Activated CD8-positive, alpha-beta memory T cell treated with anti-CD3 and anti-CD28 coated beads for 24 hours (primary cell): ENCODE results near the gene ANLN.
"Not testable (repeated sequence)": the region's sequence is repeated elsewhere in the genome, so short reads cannot be mapped to it uniquely, and the experiment has no call there.

Source experiments
- DNase-seq: peaks from one replicate; pipeline ENCODE4 v3.0.0-alpha.2; 2020

Gene ANLN

DNA sequence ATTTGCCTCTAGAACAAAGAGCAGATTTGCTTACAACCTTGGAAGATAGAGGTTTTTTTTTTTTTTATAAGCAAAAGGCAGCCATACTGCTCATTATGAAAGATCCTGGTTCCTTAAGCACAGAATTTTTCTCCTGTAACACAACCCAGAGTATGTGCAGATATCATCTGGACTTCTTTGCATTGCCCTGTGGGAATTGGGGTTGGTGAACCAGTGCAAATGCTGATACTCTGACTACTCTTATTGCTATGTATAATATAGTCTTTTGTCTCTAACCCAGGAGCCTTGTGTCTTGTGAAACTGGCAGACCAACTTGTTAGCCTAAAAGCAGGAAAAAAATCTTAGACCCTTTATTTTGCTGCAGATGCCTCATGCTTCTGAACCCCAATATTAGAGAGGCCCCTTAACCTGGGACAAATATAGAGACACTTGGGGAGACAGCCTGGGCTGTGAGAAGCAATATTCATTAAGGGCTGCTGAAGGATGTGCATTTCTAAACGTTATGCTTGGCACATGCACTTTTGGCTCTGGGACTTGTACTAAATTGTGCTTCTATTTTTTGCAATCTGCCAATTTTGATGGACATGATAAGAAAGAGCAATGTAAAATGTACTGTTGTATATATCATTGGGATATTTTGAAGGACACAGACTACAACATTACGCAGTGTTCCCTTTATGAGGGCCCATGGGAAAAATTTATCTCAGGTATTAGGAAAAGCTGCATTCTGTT, 78.9 kb downstream of the ANLN start:
- DNase-seq, result no peak

- no peak for DNase-seq
These were observed 79.6 kb downstream of the ANLN start for GRCh38 chr7:36469236-36469635.

DNA sequence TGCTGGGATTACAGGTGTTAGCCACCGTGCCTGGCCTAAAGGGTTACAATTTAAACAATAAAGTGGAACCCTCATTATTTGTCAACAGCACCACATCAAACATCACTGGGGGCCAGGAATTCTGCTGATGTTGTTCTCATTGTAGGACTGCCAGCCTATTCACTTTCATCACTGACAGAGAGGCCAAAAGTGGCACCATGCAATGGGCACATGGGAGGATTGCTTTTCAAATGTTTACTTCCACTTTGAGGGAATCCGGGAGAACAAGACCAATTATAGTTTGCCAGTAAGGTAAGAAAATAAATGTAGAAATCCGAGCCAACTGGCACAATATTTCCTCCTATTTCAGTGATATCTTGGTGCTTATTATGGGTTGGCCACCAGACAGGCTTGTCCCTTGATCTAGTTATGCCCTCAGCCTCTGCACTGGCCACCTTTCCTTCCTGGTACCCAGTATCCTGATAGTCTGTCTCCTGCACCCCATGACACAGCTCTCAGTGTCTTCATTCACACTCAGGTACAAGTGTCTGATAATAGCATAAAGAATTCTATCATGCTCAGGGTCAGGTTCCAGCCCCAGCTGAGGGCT, 82.6 kb downstream of the ANLN start:
- no peak for DNase-seq

GRCh38 chr7:36473454-36474282, 84.0 kb downstream of the ANLN start:
- peak; percentile 61 for DNase-seq

DNA sequence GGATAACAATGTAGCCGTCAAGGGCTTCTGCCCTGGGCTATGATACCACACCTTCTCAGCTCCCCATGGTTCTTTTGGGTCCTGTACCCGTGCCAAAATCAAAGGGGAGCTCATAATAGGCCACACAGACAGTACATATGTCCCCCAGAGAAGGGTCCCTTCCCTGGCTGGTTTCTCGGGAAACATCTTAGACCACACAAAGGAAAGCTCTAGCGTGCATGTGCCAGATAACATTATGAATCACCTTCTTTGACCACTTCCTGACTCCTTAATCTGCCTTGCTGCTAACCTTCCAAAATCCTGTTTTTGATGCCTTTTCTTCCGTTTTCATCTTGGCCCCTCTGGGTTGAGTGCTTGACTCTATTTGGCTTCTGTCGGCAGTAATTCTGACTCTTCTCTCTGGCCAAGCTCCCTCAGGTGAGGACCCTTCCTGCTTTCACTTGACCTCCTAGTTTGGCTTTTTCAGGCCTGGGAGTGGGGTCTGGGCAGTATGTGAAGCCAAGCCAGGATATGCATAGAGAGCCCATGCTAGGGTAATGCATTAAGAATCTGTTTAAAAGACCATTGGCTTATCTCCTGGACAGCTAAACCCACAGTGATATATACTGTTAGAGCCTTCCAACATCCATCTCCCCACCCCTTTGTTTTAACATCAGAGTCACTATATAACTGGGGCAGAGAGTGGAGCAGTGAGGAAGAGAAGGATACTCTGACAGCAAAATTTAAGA, 84.8 kb downstream of the ANLN start:
- DNase-seq, result no peak

DNA sequence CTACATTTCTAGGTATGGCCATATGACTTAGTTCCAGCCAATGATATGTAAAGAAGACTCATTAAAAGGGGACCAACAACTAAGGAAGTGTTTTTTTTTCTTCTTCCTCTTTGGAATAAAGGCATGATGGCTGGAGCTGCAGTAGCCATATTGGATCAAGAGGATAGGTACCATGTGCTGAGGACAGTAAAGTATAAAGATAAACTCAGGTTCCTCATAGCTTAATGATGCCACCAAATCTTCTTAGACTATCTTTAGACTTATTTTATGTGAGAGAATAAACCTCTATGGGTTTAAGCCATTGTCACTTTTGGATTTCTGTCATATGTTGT, 85.3 kb downstream of the ANLN start:
- no peak for DNase-seq

GRCh38 chr7:36475381-36475780, 85.7 kb downstream of the ANLN start:
- no peak for DNase-seq

GRCh38 chr7:36478745-36479144, 89.1 kb downstream of the ANLN start:
- DNase-seq, result no peak

DNA sequence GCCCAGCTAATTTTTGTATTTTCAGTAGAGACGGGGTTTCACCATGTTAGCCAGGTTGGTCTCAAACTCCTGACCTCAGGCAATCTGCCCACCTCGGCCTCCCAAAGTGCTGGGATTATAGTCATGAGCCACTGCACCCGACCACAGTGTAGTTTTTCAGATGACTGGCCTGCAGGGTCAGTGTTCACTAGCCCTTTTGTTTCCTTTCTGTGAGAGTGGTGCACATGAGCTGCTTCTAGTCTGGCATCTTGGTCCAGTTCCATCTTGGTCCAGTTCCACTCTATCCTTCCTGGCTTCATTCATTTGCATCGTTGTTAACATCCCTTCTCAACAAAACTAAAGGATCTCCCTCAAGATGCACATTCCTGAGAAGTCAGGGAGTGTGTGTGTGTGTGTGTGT, 94.2 kb downstream of the ANLN start:
- DNase-seq, result not testable (repeated sequence)

DNA sequence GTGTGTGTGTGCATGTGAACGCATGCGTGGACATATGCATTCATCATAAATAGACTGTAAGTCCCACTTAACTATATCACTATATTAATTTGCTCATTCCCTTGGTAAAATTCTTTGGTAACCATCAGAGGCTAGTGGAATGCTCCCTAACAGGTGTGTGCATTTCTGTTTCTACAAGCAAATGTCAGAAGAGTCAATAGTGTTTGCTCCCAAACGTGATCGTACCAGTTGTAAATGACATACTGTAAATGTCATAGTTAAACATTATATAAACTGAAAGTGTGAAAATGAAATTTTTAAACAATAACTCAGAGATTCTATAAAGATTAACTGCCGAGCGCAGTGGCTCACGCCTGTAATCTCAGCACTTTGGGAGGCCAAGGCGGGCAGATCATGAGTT, 94.6 kb downstream of the ANLN start:
- DNase-seq, result no peak

DNA sequence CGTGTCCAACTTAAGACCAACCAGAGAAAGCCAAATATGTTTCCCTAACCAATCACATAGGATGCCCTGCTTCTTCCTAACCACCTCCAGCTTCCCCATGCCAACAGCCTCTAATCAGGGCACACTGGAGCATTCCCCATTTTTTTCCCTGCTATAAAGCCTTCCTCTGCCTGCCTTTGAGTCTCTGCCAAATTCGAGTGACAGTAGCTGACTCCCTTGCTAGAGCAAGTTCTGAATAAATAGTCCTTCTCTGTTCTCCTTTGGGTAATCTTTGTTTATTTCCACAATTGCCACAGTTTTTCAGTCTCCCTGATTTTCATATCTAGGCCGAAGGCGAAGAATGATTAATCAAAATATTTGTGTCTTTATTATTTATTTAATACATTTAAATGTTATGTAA, 96.7 kb downstream of the ANLN start:
- no peak for DNase-seq

GRCh38 chr7:36487756-36488336, 98.2 kb downstream of the ANLN start:
- DNase-seq, result no peak

DNA sequence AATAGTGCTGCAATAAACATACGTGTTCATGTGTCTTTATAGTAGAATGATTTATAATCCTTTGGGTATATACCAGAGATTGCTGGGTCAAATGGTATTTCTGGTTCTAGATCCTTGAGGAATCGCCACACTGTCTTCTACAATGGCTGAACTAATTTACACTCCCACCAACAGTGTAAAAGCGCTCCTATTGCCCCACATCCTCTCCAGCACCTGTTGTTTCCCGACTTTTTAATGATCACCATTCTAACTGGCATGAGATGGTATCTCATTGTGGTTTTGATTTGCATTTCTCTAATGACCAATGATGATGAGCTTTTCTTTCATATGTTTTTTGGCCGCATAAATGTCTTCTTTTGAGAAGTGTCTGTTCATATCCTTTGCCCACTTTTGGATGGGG, 99.0 kb downstream of the ANLN start:
- DNase-seq, result not testable (repeated sequence)

GRCh38 chr7:36490419-36490830, 100.8 kb downstream of the ANLN start:
- DNase-seq, result no peak

GRCh38 chr7:36491317-36491716, 101.7 kb downstream of the ANLN start:
- DNase-seq, result no peak

DNA sequence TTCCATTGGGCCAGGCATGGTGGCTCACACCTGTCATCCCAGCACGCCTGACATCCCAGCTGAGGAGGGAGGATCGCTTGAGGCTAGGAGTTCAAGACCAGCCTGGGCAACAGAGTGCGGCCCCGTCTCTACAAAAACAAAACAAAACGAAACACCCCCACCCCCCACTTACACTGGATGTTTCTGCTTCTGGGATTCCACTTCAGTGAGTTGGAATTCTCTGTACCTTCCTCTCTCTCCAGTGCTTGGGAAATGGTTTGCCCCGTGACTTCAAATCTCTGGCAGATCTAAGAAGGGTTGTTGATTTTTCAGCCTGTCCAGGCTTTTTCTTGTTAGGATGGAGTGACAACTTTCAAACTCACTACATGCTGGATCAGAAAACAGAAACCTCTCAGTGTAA, 106.9 kb downstream of the ANLN start:
- DNase-seq, result no peak

DNA sequence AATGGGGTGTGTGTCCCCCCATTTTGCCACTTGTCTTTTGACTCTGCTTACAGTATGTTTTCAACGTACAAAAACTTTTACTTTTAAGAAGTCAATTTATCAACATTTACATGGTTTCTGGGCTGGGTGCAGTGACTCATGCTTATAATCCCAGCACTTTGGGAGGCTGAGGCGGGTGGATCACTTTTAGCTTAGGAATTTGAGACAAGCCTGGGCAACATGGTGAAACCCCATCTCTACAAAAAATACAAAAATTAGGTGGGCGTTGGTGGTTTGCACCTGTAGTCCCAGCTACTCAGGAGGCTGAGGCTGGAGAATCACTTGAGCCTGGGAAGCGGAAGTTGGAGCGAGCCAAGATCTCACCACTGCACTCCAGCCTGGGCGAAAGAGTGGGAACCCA, 107.5 kb downstream of the ANLN start:
- DNase-seq, result not testable (repeated sequence)

DNA sequence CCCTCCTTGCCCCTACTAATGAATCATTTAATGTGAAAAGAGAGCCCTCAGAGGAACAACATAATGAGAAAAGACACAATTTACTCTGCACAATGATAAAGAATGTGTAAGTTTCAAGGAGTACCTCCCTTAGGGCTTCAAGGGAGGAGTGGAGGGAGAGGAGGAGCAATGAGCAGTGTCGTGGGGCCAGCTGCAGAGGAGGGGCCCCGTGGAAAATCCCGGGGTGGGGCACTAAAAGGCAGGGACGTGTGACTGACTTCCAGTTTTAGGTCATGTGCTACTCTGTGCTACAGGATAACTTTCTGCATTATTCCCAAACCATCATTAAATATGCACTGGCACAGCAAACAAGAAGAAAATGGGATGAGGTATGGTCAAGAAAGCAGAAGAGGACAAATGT, 108.1 kb downstream of the ANLN start:
- DNase-seq, result no peak
